ENCODE results near the gene PRR18.

- TF ChIP-seq, protein P1, sequence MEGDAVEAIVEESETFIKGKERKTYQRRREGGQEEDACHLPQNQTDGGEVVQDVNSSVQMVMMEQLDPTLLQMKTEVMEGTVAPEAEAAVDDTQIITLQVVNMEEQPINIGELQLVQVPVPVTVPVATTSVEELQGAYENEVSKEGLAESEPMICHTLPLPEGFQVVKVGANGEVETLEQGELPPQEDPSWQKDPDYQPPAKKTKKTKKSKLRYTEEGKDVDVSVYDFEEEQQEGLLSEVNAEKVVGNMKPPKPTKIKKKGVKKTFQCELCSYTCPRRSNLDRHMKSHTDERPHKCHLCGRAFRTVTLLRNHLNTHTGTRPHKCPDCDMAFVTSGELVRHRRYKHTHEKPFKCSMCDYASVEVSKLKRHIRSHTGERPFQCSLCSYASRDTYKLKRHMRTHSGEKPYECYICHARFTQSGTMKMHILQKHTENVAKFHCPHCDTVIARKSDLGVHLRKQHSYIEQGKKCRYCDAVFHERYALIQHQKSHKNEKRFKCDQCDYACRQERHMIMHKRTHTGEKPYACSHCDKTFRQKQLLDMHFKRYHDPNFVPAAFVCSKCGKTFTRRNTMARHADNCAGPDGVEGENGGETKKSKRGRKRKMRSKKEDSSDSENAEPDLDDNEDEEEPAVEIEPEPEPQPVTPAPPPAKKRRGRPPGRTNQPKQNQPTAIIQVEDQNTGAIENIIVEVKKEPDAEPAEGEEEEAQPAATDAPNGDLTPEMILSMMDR (conservative IDR thresholded peaks at IDR 0.05 in 1 of 2, IDR thresholded peaks at IDR 0.05 in 1 of 2; ENCODE audit: extremely low read depth in 1 of 2, insufficient read depth in 1 of 2, low read depth in 1 of 2, low read length in 2 of 2): no peak
- TF ChIP-seq EZH2 (IDR thresholded peaks at IDR 0.05; ENCODE audit: borderline replicate concordance, low read length): no peak
These were observed 15.2 kb upstream of the PRR18 start for GRCh38 chr6:166323395-166323794.
